HEK293T (cell line): Measurements from ENCODE around the gene DDIT3.

Experiments
- CTCF ChIA-PET: fragments of 350-600 bp; formaldehyde crosslinking; extraction: SDS; loops from one replicate; lab custom pipeline; 2021; ENCODE audit warnings: antibody characterized with exemption, inconsistent platforms; lab: Yijun Ruan, JAX
- POLR2A ChIA-PET: fragments of 350-600 bp; formaldehyde crosslinking; extraction: SDS; loops from one replicate; lab custom pipeline; 2020; ENCODE audit warnings: antibody characterized with exemption, inconsistent platforms; lab: Yijun Ruan, JAX
- DNase-seq: peaks from one replicate; pipeline ENCODE4 v3.0.0; 2012; ENCODE audit warnings: mixed read lengths; ENCODE audit errors: extremely low spot score
- ARNT ChIP-seq: fragments of 450-650 bp; IDR thresholded peaks from 2 replicates; pipeline ENCODE4 v1.6.1; 2017; ENCODE audit warnings: mild to moderate bottlenecking
- BHLHE40 ChIP-seq: fragments of 450-650 bp; IDR thresholded peaks from 2 replicates; pipeline ENCODE4 v1.6.1; 2016; ENCODE audit warnings: mild to moderate bottlenecking, moderate library complexity, borderline replicate concordance
- CTBP1 ChIP-seq: fragments of 450-650 bp; IDR thresholded peaks from 2 replicates; pipeline ENCODE4 v1.6.1; 2016; ENCODE audit warnings: borderline replicate concordance
- ELF4 ChIP-seq: fragments of 450-650 bp; IDR thresholded peaks from 2 replicates; pipeline ENCODE4 v1.6.1; 2017; ENCODE audit warnings: antibody characterized with exemption
- FOXA1 ChIP-seq: fragments of 450-650 bp; IDR thresholded peaks from 2 replicates; pipeline ENCODE4 v1.6.1; 2016; ENCODE audit warnings: mild to moderate bottlenecking
- FOXK2 ChIP-seq: fragments of 450-650 bp; IDR thresholded peaks from 2 replicates; pipeline ENCODE4 v1.6.1; 2016; ENCODE audit warnings: mild to moderate bottlenecking
- FOXM1 ChIP-seq: fragments of 450-650 bp; IDR thresholded peaks from 2 replicates; pipeline ENCODE4 v1.6.1; 2017; ENCODE audit warnings: mild to moderate bottlenecking, borderline replicate concordance
- HDGF ChIP-seq: fragments of 450-650 bp; IDR thresholded peaks from 2 replicates; pipeline ENCODE4 v1.6.1; 2017; ENCODE audit warnings: antibody characterized with exemption, borderline replicate concordance
- L3MBTL2 ChIP-seq: fragments of 450-650 bp; conservative IDR thresholded peaks from 2 replicates; pipeline ENCODE4 v1.6.1; 2016; ENCODE audit warnings: mild to moderate bottlenecking
- LEF1 ChIP-seq: fragments of 450-650 bp; IDR thresholded peaks from 2 replicates; pipeline ENCODE4 v1.6.1; 2017; ENCODE audit warnings: mild to moderate bottlenecking, borderline replicate concordance
- NFRKB ChIP-seq: fragments of 450-650 bp; IDR thresholded peaks from 2 replicates; pipeline ENCODE4 v1.6.1; 2016; ENCODE audit warnings: mild to moderate bottlenecking, moderate library complexity
- PKNOX1 ChIP-seq: fragments of 450-650 bp; IDR thresholded peaks from 2 replicates; pipeline ENCODE4 v1.6.1; 2016
- SP1 ChIP-seq: fragments of 450-650 bp; IDR thresholded peaks from 2 replicates; pipeline ENCODE4 v1.6.1; 2017
- SUZ12 ChIP-seq: fragments of 450-650 bp; IDR thresholded peaks from 2 replicates; pipeline ENCODE4 v1.6.1; 2016; ENCODE audit warnings: mild to moderate bottlenecking
- TARDBP ChIP-seq: fragments of 450-650 bp; IDR thresholded peaks from 2 replicates; pipeline ENCODE4 v1.6.1; 2016
- ZNF384 ChIP-seq: fragments of 450-650 bp; IDR thresholded peaks from 2 replicates; pipeline ENCODE4 v1.6.1; 2016

Gene DDIT3

GRCh38 chr12:57534991-57535543 is 14.8 kb upstream of the DDIT3 start:
- CTCF ChIA-PET, result no interaction called here
- TF ChIP-seq L3MBTL2 (no peak), NFRKB (no peak), CTBP1 (no peak), TARDBP (no peak), FOXK2 (no peak), HDGF (no peak), ZNF384 (no peak), SP1 (no peak), SUZ12 (no peak), BHLHE40 (no peak), LEF1 (no peak), ELF4 (no peak), FOXA1 (no peak), FOXM1 (no peak), PKNOX1 (no peak), ARNT (no peak)
- DNase-seq, result no peak
- POLR2A ChIA-PET, result interaction anchor here (1.6 kb wide), 1 partner anchor 11 kb away, joined by 6 read pairs; no protein-coding TSS in a partner anchor

- POLR2A ChIA-PET, result interaction anchor here (0.6 to 1.6 kb wide), 2 partner anchors 10 to 34 kb away, joined by 3 to 6 read pairs; no protein-coding TSS in a partner anchor
- CTCF ChIA-PET, result no interaction called here
- no peak for TF ChIP-seq FOXK2
- no peak for TF ChIP-seq CTBP1
- no peak for TF ChIP-seq LEF1
- TF ChIP-seq FOXM1, result no peak
- DNase-seq, result no peak
These were observed 13.9 kb upstream of the DDIT3 start for GRCh38 chr12:57534250-57534649.

GRCh38 chr12:57533108-57533507 is 12.8 kb upstream of the DDIT3 start:
- ChIA-PET CTCF (no interaction called here), POLR2A (interaction anchor here (0.9 to 3.7 kb wide), 4 partner anchors 8 to 13 kb away, joined by 4 to 20 read pairs (median 4); partner anchors contain the start of genes DCTN2 and DDIT3)
- DNase-seq, result no peak
- TF ChIP-seq BHLHE40, result no peak
- no peak for TF ChIP-seq CTBP1
- TF ChIP-seq LEF1, result no peak
- no peak for TF ChIP-seq ZNF384
- no peak for TF ChIP-seq FOXM1
- TF ChIP-seq FOXA1, result no peak

GRCh38 chr12:57531836-57532235 is 11.5 kb upstream of the DDIT3 start:
- TF ChIP-seq ARNT, result no peak
- TF ChIP-seq HDGF, result no peak
- no peak for TF ChIP-seq PKNOX1
- TF ChIP-seq LEF1, result no peak
- no peak for TF ChIP-seq ZNF384
- no peak for TF ChIP-seq FOXM1
- no peak for TF ChIP-seq SP1
- TF ChIP-seq FOXK2, result no peak
- TF ChIP-seq CTBP1, result no peak
- TF ChIP-seq SUZ12, result no peak
- TF ChIP-seq TARDBP, result no peak
- TF ChIP-seq FOXA1, result no peak
- TF ChIP-seq ELF4, result no peak
- no peak for TF ChIP-seq BHLHE40
- TF ChIP-seq L3MBTL2, result no peak
- POLR2A ChIA-PET, result interaction anchor here (0.7 to 3.7 kb wide), 4 partner anchors 9 to 127 kb away, joined by 3 to 20 read pairs (median 4); partner anchors contain the start of genes DCTN2 and DDIT3
- no peak for DNase-seq
- CTCF ChIA-PET, result no interaction called here

- CTCF ChIA-PET, result interaction anchor here (1.1 kb wide), 1 partner anchor 72 kb away, joined by 4 read pairs; no protein-coding TSS in a partner anchor
- POLR2A ChIA-PET, result interaction anchor here (0.8 to 3.7 kb wide), 4 partner anchors 9 to 16 kb away, joined by 3 to 20 read pairs (median 4); partner anchors contain the start of genes DCTN2 and DDIT3
- TF ChIP-seq FOXA1 (no peak), ELF4 (no peak), FOXK2 (no peak), CTBP1 (no peak), SUZ12 (no peak), ARNT (no peak), NFRKB (no peak), SP1 (no peak), PKNOX1 (no peak), FOXM1 (no peak), TARDBP (no peak), BHLHE40 (no peak), HDGF (no peak), L3MBTL2 (no peak), ZNF384 (no peak), LEF1 (no peak)
- no peak for DNase-seq
These were observed 10.3 kb upstream of the DDIT3 start for GRCh38 chr12:57530396-57531142.
